Central memory CD4-positive, alpha-beta T cell (primary cell): ENCODE data around the gene ANKRD49.
A peak's percentile ranks its signal among the peaks of the same experiment; 100 is the strongest.

ENCODE experiments used
- DNase-seq: peaks from one replicate; pipeline ENCODE4 v3.0.0; 2022

The ANKRD49 gene

GRCh38 chr11:94507485-94507884 lies 13.7 kb downstream of the ANKRD49 start:
- no peak for DNase-seq

- DNase-seq = peak; percentile 28
Observed at GRCh38 chr11:94511932-94512781, 18.4 kb downstream of the ANKRD49 start, which contains the start of gene C11orf97. Gene C11orf97 (plus strand): TSS chr11:94512461. CDS start chr11:94512529, 68 bp downstream.

GRCh38 chr11:94513091-94513490 lies 19.3 kb downstream of the ANKRD49 start:
- DNase-seq = no peak

- DNase-seq = no peak
Observed at GRCh38 chr11:94515398-94515797, 21.6 kb downstream of the ANKRD49 start.

GRCh38 chr11:94516725-94517124 lies 22.9 kb downstream of the ANKRD49 start:
- no peak for DNase-seq

- no peak for DNase-seq
Observed at GRCh38 chr11:94518300-94518699, 24.5 kb downstream of the ANKRD49 start.

- no peak for DNase-seq
Observed at GRCh38 chr11:94519478-94520084, 25.8 kb downstream of the ANKRD49 start.

- no peak for DNase-seq
Observed at GRCh38 chr11:94521684-94522083, 27.9 kb downstream of the ANKRD49 start.

- no peak for DNase-seq
Observed at GRCh38 chr11:94524341-94524740, 30.6 kb downstream of the ANKRD49 start.

GRCh38 chr11:94525546-94526324 lies 32.0 kb downstream of the ANKRD49 start:
- no peak for DNase-seq

- DNase-seq = no peak
Observed at GRCh38 chr11:94526645-94527438, 33.1 kb downstream of the ANKRD49 start.

- no peak for DNase-seq
Observed at GRCh38 chr11:94528551-94528950, 34.8 kb downstream of the ANKRD49 start.

- no peak for DNase-seq
Observed at GRCh38 chr11:94532211-94532610, 38.4 kb downstream of the ANKRD49 start.

GRCh38 chr11:94533206-94533605 lies 39.4 kb downstream of the ANKRD49 start:
- DNase-seq = no peak

- DNase-seq = no peak
Observed at GRCh38 chr11:94533696-94534630, 40.2 kb downstream of the ANKRD49 start.

- DNase-seq = no peak
Observed at GRCh38 chr11:94536386-94536785, 42.6 kb downstream of the ANKRD49 start.

GRCh38 chr11:94537031-94537600 lies 43.3 kb downstream of the ANKRD49 start:
- no peak for DNase-seq

- no peak for DNase-seq
Observed at GRCh38 chr11:94539420-94539819, 45.6 kb downstream of the ANKRD49 start.

- DNase-seq = peak; percentile 67
Observed at GRCh38 chr11:94543695-94544645, 50.2 kb downstream of the ANKRD49 start, which contains the start of gene FUT4. Gene FUT4 (plus strand): TSS chr11:94543921. CDS start chr11:94544134, 213 bp downstream.
